GM10248 (cell line): ENCODE results near the gene ZNF630.
"Not testable (repeated sequence)": the region's sequence is repeated elsewhere in the genome, so short reads cannot be mapped to it uniquely, and the experiment has no call there.

Experiments used
- CTCF ChIA-PET: fragments of 300-600 bp; sonication (Branson Sonifier 250); formaldehyde crosslinking; extraction: SDS; loops from one replicate; lab custom pipeline; 2021; ENCODE audit warnings: antibody characterized with exemption; lab: Yijun Ruan, JAX
- POLR2A ChIA-PET: fragments of 350-650 bp; sonication (Branson Sonifier 250); formaldehyde crosslinking; extraction: SDS; loops from one replicate; lab custom pipeline; 2020; ENCODE audit warnings: antibody characterized with exemption; lab: Yijun Ruan, JAX
- DNase-seq: peaks from one replicate; pipeline ENCODE4 v3.0.0; 2012; ENCODE audit errors: extremely low spot score
- TF ChIP-seq, protein P1 (sequence below): IDR thresholded peaks from 2 replicates; pipeline ENCODE4 v1.5.1; 2012; ENCODE audit warnings: mild to moderate bottlenecking, low read depth; ENCODE audit errors: extremely low read depth, missing control alignments, control extremely low read depth

Gene ZNF630

DNA sequence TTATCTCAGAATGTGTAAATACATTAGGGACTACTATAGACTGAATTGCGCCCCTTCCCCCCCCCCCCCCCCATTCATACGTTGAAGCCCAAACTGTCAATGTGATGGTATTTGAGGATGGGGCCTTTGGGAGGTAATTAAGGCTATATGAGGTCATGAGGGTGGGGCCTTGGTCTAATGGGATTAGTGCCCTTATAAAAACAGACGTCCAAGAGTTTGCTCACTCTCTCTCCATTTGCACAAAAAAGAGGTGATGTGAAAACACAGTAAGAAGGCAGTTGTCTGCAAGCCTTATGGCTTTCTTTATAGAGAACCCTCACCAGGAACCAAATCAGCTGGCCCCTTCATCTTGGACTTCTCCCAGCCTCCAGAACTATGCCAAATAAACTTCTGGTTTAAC lies 49.3 kb downstream of the ZNF630 start:
- ChIA-PET POLR2A (no interaction called here), CTCF (no interaction called here)
- DNase-seq, result no peak
- TF ChIP-seq, protein P1, sequence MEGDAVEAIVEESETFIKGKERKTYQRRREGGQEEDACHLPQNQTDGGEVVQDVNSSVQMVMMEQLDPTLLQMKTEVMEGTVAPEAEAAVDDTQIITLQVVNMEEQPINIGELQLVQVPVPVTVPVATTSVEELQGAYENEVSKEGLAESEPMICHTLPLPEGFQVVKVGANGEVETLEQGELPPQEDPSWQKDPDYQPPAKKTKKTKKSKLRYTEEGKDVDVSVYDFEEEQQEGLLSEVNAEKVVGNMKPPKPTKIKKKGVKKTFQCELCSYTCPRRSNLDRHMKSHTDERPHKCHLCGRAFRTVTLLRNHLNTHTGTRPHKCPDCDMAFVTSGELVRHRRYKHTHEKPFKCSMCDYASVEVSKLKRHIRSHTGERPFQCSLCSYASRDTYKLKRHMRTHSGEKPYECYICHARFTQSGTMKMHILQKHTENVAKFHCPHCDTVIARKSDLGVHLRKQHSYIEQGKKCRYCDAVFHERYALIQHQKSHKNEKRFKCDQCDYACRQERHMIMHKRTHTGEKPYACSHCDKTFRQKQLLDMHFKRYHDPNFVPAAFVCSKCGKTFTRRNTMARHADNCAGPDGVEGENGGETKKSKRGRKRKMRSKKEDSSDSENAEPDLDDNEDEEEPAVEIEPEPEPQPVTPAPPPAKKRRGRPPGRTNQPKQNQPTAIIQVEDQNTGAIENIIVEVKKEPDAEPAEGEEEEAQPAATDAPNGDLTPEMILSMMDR, result no peak

DNA sequence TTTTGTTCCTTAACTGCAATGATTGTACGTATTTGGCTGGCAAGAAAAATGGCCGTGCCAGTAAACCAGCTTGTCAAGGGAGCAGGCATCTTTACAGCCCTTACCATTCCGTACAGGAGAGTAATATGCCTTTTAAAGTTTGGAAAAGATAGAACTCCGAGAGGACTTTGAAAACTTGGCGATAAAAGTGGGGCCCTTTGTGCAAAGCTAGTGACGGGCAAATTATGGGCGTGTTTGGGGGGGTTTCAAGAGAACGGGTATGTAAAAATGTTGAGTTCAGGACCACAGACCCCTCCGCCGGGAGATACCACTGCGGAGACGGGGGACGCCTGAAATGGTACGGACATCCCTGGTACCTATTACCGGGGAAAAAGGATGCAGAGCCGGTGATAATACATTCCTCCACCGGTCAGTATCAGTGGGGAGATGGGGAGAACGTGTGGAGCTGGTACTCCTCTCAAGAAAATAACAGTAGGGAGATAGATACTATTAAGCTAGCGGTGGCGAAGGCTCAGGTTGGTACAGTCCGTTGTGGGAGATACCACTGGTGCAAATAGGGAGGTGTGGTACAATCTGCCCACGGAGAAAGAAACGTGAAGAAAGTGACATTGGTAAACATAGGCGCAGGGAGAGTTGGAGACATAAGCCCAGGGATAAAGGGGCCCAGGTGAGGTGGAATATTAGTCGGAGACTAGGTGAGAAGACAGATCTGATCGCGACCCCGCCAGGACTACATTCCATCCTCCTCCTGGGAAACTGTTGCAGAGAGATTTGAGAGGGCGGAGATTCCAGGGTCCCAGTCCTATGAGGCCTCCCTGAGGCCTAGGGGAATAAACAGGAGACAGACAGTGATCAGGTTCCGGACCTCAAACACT lies 50.2 kb downstream of the ZNF630 start:
- ChIA-PET POLR2A (no interaction called here), CTCF (interaction anchor here (1.1 kb wide), 2 partner anchors 180 to 189 kb away, joined by 3 to 4 read pairs; no protein-coding TSS in a partner anchor)
- DNase-seq, result peak; percentile 33
- TF ChIP-seq, protein P1, result no peak

DNA sequence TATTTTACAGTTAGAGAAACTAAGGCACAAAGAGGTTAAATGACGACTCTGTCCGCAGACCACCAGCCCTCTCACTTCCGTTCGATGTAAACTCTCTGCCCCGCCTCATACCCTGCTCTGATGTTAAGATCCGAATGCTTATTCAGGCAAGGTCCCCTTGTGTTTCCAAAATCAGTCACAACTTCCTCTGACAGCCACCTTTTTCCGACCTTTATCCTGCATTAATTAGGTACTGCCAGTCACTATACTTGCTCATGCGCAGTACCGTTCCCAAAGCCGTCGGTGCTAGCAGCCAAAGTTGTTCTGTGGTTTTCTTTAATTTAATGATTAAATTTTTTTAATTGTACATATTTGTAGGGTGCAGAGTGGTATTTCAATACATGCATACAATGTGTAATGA lies 51.0 kb downstream of the ZNF630 start:
- CTCF ChIA-PET, result interaction anchor here (1.1 kb wide), 2 partner anchors 179 to 188 kb away, joined by 3 to 4 read pairs; no protein-coding TSS in a partner anchor
- POLR2A ChIA-PET, DNase-seq: not testable (repeated sequence)

DNA sequence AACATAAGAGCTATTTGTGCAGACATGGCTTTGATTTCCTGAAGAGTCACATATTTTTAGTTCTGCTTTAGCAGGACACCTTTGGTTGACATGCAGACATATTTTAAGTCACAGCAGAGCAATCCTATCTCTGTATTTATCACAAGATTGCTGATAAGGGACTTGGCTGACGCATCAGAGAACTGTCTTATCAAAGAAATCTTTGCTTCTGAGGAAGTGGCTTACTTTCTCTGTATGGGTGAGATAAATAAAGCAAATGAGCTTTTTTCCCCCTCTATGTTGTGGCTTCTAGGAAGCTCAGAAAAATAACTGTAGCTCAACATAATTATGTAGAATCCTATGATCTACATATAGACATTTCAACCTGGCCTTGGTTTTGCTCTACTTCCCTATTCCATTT lies 51.5 kb downstream of the ZNF630 start:
- CTCF ChIA-PET, DNase-seq, POLR2A ChIA-PET: not testable (repeated sequence)

DNA sequence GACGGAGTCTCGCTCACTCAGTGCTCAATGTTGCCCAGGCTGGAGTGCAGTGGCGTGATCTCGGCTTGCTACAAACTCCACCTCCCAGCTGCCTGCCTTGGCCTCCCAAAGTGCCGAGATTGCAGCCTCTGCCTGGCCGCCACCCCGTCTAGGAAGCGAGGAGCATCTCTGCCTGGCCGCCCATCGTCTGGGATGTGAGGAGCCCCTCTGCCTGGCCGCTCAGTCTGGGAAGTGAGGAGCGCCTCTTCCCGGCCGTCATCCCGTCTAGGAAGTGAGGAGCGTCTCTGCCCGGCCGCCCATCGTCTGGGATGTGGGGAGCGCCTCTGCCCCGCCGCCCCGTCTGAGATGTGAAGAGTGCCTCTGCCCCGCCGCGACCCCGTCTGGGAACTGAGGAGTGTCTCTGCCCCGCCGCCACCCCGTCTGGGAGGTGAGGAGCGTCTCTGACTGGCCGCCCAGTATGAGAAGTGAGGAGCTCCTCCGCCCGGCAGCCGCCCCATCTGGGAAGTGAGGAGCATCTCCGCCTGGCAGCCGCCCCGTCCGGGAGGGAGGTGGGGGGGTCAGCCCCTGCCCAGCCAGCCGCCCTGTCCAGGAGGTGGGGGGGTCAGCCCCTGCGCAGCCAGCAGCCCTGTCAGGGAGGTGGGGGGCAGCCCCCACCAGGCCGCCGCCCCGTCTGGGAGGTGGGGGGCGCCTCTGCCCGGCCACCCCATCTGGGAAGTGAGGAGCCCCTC lies 54.7 kb downstream of the ZNF630 start:
- CTCF ChIA-PET, POLR2A ChIA-PET, DNase-seq: not testable (repeated sequence)

DNA sequence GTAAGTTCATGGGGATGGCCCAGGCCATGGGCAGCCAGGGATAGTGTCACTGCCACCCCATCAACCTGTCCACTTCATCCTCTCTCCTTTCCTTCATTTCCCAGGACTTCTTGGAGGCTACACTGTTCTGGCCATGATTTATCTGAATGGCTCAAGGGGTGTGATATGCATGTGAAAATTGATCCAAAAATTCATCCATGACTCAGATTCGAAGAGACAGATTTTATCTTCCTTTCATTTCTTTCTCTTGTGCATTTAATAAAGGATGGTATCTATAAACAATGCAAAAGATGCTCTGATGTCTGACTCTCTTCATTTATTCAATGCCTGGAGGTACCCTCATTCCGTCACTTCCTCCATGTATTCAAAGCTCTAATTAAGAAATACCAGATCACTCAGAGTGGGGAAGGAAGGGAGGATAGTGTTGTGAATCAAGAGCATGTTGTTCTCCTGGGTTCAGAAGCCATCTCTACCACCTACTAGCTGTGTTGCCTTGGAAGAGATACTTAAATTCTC lies 61.9 kb downstream of the ZNF630 start:
- DNase-seq, CTCF ChIA-PET, POLR2A ChIA-PET: not testable (repeated sequence)
